Parathyroid adenoma (tissue), 2 donors: ENCODE results near the gene CDX2.

ENCODE experiments used
- H2AFZ ChIP-seq: fragments of 300-600 bp; sonication (generic); one replicate; pipeline ENCODE4 v1.7.0; 2017; ENCODE audit warnings: antibody characterized with exemption, mild to moderate bottlenecking
- H3K27ac ChIP-seq: fragments of 300-600 bp; sonication (generic); one replicate; pipeline ENCODE4 v1.7.0; 2017
- H3K27me3 ChIP-seq: fragments of 300-600 bp; sonication (generic); one replicate; pipeline ENCODE4 v1.7.0; 2017; ENCODE audit warnings: low read length; ENCODE audit not compliant: control insufficient read depth, insufficient read depth
- H3K36me3 ChIP-seq: fragments of 300-600 bp; sonication (generic); one replicate; pipeline ENCODE4 v1.7.0; 2017; ENCODE audit warnings: low read length; ENCODE audit not compliant: control insufficient read depth, insufficient read depth
- H3K4me1 ChIP-seq: fragments of 300-600 bp; sonication (generic); one replicate; pipeline ENCODE4 v1.7.0; 2017; ENCODE audit warnings: control low read depth
- H3K4me2 ChIP-seq: fragments of 300-600 bp; sonication (generic); one replicate; pipeline ENCODE4 v1.7.0; 2017; ENCODE audit warnings: low read length
- H3K4me3 ChIP-seq: fragments of 300-600 bp; sonication (generic); one replicate; pipeline ENCODE4 v1.7.0; 2017; ENCODE audit warnings: low read depth, low read length
- H3K79me2 ChIP-seq: fragments of 300-600 bp; sonication (generic); one replicate; pipeline ENCODE4 v1.7.0; 2017; ENCODE audit warnings: control low read depth
- H3K9ac ChIP-seq: fragments of 300-600 bp; sonication (generic); one replicate; pipeline ENCODE4 v1.7.0; 2017; ENCODE audit warnings: mild to moderate bottlenecking
- H3K9me3 ChIP-seq: fragments of 300-600 bp; sonication (generic); one replicate; pipeline ENCODE4 v1.7.0; 2017; ENCODE audit warnings: low read length; ENCODE audit not compliant: control insufficient read depth
- TF ChIP-seq, protein P1 (sequence below): fragments of 300-600 bp; sonication (generic); IDR thresholded peaks from one replicate; pipeline ENCODE4 v1.7.0; 2017; ENCODE audit warnings: antibody characterized with exemption, mild to moderate bottlenecking
- donor health status: primary hyperparathyroidism.

CDX2 gene

DNA sequence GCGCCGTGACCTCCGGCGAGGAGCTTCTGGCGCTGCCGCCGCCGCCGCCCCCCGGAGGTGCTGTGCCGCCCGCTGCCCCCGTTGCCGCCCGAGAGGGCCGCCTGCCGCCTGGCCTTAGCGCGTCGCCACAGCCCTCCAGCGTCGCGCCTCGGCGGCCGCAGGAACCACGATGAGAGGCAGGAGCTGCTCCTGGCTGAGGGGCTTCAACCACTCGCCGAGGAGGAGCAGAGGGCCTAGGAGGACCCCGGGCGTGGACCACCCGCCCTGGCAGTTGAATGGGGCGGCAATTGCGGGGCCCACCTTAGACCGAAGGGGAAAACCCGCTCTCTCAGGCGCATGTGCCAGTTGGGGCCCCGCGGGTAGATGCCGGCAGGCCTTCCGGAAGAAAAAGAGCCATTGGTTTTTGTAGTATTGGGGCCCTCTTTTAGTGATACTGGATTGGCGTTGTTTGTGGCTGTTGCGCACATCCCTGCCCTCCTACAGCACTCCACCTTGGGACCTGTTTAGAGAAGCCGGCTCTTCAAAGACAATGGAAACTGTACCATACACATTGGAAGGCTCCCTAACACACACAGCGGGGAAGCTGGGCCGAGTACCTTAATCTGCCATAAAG lies 44.5 kb downstream of the CDX2 start:
- TF ChIP-seq, protein P1, sequence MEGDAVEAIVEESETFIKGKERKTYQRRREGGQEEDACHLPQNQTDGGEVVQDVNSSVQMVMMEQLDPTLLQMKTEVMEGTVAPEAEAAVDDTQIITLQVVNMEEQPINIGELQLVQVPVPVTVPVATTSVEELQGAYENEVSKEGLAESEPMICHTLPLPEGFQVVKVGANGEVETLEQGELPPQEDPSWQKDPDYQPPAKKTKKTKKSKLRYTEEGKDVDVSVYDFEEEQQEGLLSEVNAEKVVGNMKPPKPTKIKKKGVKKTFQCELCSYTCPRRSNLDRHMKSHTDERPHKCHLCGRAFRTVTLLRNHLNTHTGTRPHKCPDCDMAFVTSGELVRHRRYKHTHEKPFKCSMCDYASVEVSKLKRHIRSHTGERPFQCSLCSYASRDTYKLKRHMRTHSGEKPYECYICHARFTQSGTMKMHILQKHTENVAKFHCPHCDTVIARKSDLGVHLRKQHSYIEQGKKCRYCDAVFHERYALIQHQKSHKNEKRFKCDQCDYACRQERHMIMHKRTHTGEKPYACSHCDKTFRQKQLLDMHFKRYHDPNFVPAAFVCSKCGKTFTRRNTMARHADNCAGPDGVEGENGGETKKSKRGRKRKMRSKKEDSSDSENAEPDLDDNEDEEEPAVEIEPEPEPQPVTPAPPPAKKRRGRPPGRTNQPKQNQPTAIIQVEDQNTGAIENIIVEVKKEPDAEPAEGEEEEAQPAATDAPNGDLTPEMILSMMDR: no peak
- Histone ChIP-seq H3K36me3 (no peaks in the 10 kb centered on the region), H3K9ac (no peak overlapping the region)

DNA sequence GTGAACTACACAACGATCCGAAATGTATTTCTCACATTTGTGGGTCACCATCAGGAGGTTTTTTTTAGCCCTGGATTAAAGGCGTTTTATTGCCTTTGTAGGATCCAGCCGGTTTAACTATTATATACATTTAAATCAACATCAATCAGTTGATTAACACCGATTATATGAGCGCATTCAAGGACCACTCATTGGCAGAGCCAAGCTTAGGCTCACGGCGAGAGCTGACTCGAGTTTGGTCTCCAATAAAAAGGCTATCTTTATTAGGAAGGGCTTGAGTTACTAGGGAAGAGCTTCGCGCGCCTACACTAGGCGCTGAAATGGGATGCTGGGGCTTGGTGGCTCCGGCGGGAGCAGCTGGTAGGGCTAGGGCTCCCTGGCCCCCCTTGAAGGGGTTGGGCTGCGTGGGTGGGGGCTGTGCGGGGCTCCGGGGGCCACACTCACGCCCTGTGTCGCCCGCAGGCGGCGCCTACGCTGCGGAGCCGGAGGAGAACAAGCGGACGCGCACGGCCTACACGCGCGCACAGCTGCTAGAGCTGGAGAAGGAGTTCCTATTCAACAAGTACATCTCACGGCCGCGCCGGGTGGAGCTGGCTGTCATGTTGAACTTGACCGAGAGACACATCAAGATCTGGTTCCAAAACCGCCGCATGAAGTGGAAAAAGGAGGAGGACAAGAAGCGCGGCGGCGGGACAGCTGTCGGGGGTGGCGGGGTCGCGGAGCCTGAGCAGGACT lies 45.2 kb downstream of the CDX2 start:
- Histone ChIP-seq H3K9me3 (no peaks in the 10 kb centered on the region), H2AFZ (no peak overlapping the region), H3K27me3 (peaks cover 32% of the 10 kb centered on the region)

More for the DNA sequence above, 44.5 kb downstream of the CDX2 start:
- no peaks in the 10 kb centered on the region for H3K79me2 ChIP-seq
- no peak overlapping the region for H2AFZ ChIP-seq
- no peaks in the 10 kb centered on the region for H3K4me1 ChIP-seq
- no peaks in the 10 kb centered on the region for H3K9me3 ChIP-seq
- H3K4me3 ChIP-seq: no peak overlapping the region
- no peak overlapping the region for H3K4me2 ChIP-seq
- peaks cover 35% of the 10 kb centered on the region for H3K27me3 ChIP-seq
- no peak overlapping the region for H3K27ac ChIP-seq

DNA sequence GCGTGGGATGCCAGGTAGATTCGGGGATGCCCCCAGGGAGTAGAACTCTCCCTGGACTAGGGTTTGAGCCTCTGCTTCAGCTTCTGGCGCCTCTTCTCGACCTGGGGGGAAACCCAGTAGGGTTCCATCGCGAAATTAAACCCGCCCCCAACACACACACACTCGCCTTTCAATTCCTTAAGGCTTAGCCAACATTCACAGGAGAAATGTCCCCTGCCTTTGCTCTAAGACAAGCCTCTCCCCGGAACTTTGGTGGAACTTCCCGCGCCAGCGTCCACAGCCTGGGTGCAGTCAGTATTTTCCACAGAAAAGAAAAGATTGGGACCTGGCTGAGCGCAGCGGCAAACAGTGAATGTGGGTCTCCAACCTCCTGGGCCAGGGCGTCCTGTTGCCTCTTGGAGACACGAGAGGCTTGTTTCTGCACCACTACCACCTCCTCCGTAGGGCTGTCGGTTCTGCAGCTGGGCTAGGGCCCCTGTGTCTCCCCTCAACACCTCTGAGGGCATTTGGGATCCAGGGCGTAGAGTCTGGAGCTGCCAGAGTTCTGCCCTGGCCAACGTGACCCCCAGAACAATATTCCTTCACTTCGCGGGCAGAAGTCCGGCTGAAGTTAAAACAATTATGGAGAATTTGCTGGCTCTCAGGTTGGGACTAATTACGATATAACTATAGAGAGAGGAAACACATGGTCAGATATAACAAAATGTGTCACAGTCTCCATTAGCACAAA lies 46.1 kb downstream of the CDX2 start:
- Histone ChIP-seq H3K79me2 (no peaks in the 10 kb centered on the region), H3K4me3 (no peak overlapping the region), H3K9me3 (no peaks in the 10 kb centered on the region), H3K4me1 (no peaks in the 10 kb centered on the region), H3K9ac (no peak overlapping the region), H3K4me2 (no peak overlapping the region), H3K27ac (no peak overlapping the region), H2AFZ (no peak overlapping the region), H3K36me3 (no peaks in the 10 kb centered on the region), H3K27me3 (peaks cover 32% of the 10 kb centered on the region)
- TF ChIP-seq, protein P1: no peak

More for the DNA sequence above, 45.2 kb downstream of the CDX2 start:
- Histone ChIP-seq H3K36me3 (no peaks in the 10 kb centered on the region), H3K4me1 (no peaks in the 10 kb centered on the region), H3K9ac (no peak overlapping the region), H3K4me2 (no peak overlapping the region), H3K79me2 (no peaks in the 10 kb centered on the region), H3K4me3 (no peak overlapping the region), H3K27ac (no peak overlapping the region)
- TF ChIP-seq, protein P1: no peak

DNA sequence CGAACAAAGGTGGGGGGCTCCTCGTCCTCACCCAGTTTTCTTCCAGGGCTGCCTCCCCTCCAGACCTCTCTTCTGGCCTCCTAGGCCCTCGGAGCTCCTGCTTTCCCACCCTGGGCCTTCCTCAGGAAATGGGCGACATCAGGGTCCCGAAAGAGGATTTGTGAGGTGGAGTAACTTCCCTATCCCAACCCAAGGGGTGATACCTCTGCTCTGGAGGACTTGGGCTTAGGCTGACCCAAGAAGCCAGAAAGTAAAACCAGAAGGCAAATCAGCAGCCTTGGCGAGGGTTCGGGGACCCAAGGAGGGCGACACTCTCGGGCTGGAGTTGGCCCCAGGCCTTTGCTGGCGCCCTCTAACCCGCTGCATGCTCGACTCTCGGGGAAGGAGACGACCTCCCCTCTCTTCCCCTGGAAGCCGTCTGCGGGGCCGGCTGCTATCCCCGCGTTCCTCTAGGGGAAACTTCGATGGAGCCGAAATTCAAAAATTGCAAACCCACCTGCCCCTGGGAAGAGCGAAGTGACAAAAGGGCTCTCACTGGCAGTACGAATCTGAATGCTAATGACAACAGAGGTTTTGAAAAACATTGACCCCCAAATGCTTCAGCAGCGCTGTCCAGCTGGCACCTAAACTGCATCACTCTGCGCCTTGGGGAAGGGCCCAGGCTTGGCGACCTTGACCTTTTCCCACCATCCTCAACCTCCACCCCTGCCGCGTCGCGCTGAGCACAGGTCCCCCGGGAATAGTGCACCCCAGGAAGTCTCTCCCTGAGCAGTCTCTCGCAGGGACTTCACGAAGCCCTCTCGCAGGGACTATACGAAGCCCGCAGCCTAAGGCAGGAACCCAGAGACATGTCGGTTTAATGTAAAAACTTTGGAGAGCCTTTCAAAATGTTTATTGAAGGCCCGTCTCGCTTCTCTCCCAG lies 46.9 kb downstream of the CDX2 start:
- H3K27ac ChIP-seq: no peak overlapping the region

More for the DNA sequence above, 46.9 kb downstream of the CDX2 start:
- H3K27me3 ChIP-seq: peaks cover 29% of the 10 kb centered on the region
- H3K4me1 ChIP-seq: no peaks in the 10 kb centered on the region
- H3K79me2 ChIP-seq: no peaks in the 10 kb centered on the region
- H3K36me3 ChIP-seq: no peaks in the 10 kb centered on the region
- no peak overlapping the region for H2AFZ ChIP-seq
- no peak overlapping the region for H3K9ac ChIP-seq
- TF ChIP-seq, protein P1: no peak
- no peak overlapping the region for H3K4me2 ChIP-seq
- no peaks in the 10 kb centered on the region for H3K9me3 ChIP-seq
- H3K4me3 ChIP-seq: no peak overlapping the region
